Left lung (tissue), 10 donors: ENCODE data around the gene TMC3. TPM values are rescaled to one million over a fixed set of nuclear protein-coding genes. Genes with fewer than 3 reads are reported as not detected.

Source experiments
- ATAC-seq: fragments of 200-7000 bp; cut with Tn5 transposase; one replicate; pipeline ENCODE4 v1.9.1; 2020; ENCODE audit warnings: moderate library complexity
- DNase-seq, 4 donors: peaks; one replicate each; pipeline ENCODE4 v3.0.0-alpha.2; 2013 to 2020
- H3K27ac ChIP-seq, 2 donors: fragments of 200-600 bp; sonication (generic) in 1 of 2; one replicate each; pipeline versions ENCODE4 v1.5.0 to v1.8.0; 2020 to 2021
- H3K27me3 ChIP-seq, 2 donors: fragments of 200-600 bp; sonication (generic) in 1 of 2; one replicate each; pipeline versions ENCODE4 v1.5.0 to v1.8.0; 2020 to 2021
- H3K36me3 ChIP-seq, 2 donors: fragments of 200-600 bp; sonication (generic) in 1 of 2; one replicate each; pipeline versions ENCODE4 v1.5.0 to v1.8.0; 2020 to 2021
- H3K4me1 ChIP-seq, 2 donors: fragments of 200-600 bp; one replicate each; pipeline ENCODE4 v1.8.0; 2021
- H3K4me3 ChIP-seq, 2 donors: fragments of 200-600 bp; sonication (generic) in 1 of 2; one replicate each; pipeline versions ENCODE4 v1.5.0 to v1.8.0; 2020 to 2021; ENCODE audit warnings: mild to moderate bottlenecking in 1 of 2
- H3K9me3 ChIP-seq, 2 donors: fragments of 200-600 bp; sonication (generic) in 1 of 2; one replicate each; pipeline versions ENCODE4 v1.5.0 to v1.8.0; 2020 to 2021
- intact Hi-C, 2 donors: fragments of 100-400 bp; cut with DNase I; formaldehyde crosslinking; loops; one replicate each; pipeline versions ENCODE4 v1.11.2 to v1.14.2; 2022
- polyA plus RNA-seq, 6 donors: library from polyadenylated mRNA; unstranded; fragments of 120-200 nt; gene quantifications; one replicate each; pipeline ENCODE4 v1.2.1, GENCODE V29; 2013; ENCODE audit not compliant: insufficient read length in 6 of 6
- total RNA-seq, 2 donors: library from RNA; stranded (reverse); fragmentation: NEBNext Ultra II Directional; extraction: Animal tissue kit (Norgen Biotek cat#: 25700); gene quantifications; one replicate each; pipeline ENCODE4 v1.2.1, GENCODE V29; 2021
- TF ChIP-seq, protein P1 (sequence below), 2 donors: fragments of 200-600 bp; sonication (generic) in 1 of 2; IDR thresholded peaks; one replicate each; pipeline versions ENCODE4 v1.5.0 to v1.8.0; 2021; ENCODE audit warnings: antibody characterized with exemption in 2 of 2
- donor health status: DM: no; HTN: yes; CAD: no.
- donor health status: DM: no; HTN: no; CAD: no.

TMC3 gene
- total and polyA plus RNA-seq, 8 donors = 0.14 to 0.31 (median 0.25) TPM; not detected in 2

DNA sequence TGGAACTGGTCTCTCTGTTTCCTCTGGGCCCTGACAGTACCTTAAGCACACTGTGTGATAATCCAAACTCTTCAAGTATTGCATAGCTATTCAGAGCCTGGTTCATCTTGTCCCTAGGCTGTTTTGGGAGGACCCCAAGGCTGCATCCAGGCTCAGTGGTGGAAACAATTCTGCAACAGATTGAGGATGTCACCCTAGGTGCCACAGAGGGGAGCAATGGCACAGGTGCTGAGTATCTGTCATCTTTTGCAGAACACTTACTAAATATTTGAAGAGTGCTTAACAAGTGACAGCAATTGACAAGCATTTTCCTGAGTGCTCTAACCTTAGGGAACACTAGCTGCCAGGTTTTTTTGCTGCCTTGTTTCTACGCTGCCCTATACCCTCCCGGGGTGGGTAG lies 77.8 kb downstream of the TMC3 start:
- H3K9me3 ChIP-seq = no peaks in the 10 kb centered on the region
- intact Hi-C loops = no loop called here
- peaks cover 4 to 90% of the 10 kb centered on the region in 2 donors for H3K4me1 ChIP-seq
- TF ChIP-seq, protein P1, sequence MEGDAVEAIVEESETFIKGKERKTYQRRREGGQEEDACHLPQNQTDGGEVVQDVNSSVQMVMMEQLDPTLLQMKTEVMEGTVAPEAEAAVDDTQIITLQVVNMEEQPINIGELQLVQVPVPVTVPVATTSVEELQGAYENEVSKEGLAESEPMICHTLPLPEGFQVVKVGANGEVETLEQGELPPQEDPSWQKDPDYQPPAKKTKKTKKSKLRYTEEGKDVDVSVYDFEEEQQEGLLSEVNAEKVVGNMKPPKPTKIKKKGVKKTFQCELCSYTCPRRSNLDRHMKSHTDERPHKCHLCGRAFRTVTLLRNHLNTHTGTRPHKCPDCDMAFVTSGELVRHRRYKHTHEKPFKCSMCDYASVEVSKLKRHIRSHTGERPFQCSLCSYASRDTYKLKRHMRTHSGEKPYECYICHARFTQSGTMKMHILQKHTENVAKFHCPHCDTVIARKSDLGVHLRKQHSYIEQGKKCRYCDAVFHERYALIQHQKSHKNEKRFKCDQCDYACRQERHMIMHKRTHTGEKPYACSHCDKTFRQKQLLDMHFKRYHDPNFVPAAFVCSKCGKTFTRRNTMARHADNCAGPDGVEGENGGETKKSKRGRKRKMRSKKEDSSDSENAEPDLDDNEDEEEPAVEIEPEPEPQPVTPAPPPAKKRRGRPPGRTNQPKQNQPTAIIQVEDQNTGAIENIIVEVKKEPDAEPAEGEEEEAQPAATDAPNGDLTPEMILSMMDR (IDR thresholded peaks at IDR 0.05) = no peak
- peaks cover 0 to 13% of the 10 kb centered on the region in 2 donors for H3K36me3 ChIP-seq
- peak overlapping the region; percentile 81 to 85 for H3K27ac ChIP-seq
- DNase-seq (no peak), ATAC-seq (no peak)
- H3K4me3 ChIP-seq = no peak overlapping the region
- no peaks in the 10 kb centered on the region for H3K27me3 ChIP-seq

DNA sequence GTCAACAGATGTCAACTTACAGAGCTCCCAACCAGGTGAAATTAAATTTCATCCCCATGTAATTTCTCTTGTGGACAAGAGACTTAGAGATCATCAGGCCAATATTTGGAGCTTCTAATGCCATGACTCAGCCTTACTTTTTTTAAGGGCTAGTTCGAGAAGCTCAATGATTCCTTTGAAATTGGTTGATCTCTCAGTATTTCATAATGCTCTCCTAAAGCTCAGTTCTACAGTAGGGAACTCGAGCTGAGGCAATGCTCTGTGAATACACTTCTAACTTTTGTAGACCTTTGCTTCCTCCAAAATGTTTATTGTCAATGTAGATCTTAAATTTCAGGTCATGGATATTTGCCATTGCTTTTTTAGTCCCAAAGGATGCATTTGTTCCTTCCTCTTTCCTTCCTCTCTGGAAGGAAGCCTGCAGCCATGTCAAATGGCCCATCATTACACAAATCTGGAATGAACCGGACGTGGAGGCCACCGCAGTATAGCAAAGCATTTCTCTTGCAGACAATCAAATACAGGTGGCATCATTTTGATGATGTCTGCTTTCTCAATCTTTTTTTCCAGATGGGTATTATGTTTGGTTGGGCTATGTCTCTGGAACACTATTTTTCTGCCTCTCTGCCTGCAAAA lies 78.4 kb downstream of the TMC3 start:
- TF ChIP-seq, protein P1 (IDR thresholded peaks at IDR 0.05) = no peak
- peaks cover 0 to 12% of the 10 kb centered on the region in 2 donors for H3K36me3 ChIP-seq
- peak overlapping the region; percentile 1 to 85 for H3K27ac ChIP-seq
- H3K4me3 ChIP-seq = no peak overlapping the region
- intact Hi-C loops = no loop called here
- ATAC-seq = no peak
- no peak for DNase-seq
- H3K4me1 ChIP-seq = peaks cover 4 to 84% of the 10 kb centered on the region in 2 donors
- H3K9me3 ChIP-seq = no peaks in the 10 kb centered on the region
- H3K27me3 ChIP-seq = no peaks in the 10 kb centered on the region

DNA sequence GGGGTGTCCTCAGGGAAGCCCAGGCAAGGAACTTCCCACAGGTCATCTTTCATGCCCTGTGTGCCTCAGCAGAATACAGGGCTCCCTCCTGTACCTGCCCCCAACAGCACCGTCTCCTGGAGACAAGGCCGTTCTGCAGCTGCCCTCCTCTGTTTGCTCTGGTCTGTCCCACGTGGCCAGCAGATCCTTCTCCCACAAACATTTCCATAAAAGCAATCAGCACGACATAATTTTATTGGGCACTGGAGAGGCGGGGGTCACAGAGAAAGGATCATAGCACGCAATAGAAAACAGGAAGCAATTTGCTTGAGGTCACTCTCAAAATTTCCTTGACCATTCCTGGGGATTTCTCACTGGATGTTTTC lies 79.5 kb downstream of the TMC3 start:
- TF ChIP-seq, protein P1 (IDR thresholded peaks at IDR 0.05) = no peak
- no peak for DNase-seq
- H3K4me3 ChIP-seq = no peak overlapping the region
- ATAC-seq = no peak
- intact Hi-C loops = no loop called here
- H3K27me3 ChIP-seq = no peaks in the 10 kb centered on the region
- peaks cover 4 to 73% of the 10 kb centered on the region in 2 donors for H3K4me1 ChIP-seq
- peaks cover 0 to 6% of the 10 kb centered on the region in 2 donors for H3K36me3 ChIP-seq
- H3K9me3 ChIP-seq = no peaks in the 10 kb centered on the region
- peak overlapping the region; percentile 27 to 85 for H3K27ac ChIP-seq

DNA sequence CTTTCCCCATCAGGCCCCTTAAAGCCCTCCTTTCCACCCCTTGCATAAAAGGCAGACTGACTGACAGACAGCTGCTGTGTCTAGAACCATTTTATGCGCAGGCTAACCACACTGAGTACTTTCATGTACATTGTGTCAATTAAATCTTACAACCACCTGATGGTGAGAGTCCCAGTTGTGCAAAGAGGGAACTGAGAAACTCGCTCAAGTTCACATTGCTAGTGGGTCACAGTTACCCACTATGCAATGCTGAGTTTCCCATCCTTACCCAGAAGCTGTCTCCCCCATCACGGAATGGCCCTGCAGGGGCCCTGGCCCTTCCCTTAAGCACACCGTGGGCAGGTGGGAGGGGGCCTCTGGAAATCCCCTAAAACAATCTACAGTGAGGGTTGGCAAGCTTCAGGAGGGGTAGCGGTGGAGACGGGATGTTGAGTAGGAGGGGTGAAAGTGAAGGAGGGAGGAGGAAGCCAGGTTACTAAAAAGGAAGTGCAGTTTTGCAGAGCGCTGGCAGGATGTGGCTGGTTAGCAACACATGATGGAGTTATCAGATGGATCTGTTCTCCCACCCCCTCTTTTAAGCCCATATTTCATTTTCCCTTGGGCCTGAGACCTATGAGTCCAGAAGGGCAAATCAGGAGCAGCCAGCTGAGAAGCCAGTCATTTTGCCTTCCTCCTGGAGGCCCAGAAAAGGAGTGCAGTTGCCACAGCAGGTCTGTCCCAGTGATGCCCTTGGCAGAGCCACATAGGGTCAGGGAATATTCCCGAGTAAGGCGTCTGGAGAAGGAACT lies 80.1 kb downstream of the TMC3 start:
- H3K4me3 ChIP-seq = peak overlapping the region in 1 of 2 donors; percentile 6
- intact Hi-C loops = no loop called here
- H3K9me3 ChIP-seq = no peaks in the 10 kb centered on the region
- TF ChIP-seq, protein P1 (IDR thresholded peaks at IDR 0.05) = no peak
- no peak for DNase-seq
- ATAC-seq = peak; percentile 33
- peaks cover 4 to 67% of the 10 kb centered on the region in 2 donors for H3K4me1 ChIP-seq
- H3K27me3 ChIP-seq = no peaks in the 10 kb centered on the region
- peaks cover 0 to 6% of the 10 kb centered on the region in 2 donors for H3K36me3 ChIP-seq
- peak overlapping the region; percentile 27 to 85 for H3K27ac ChIP-seq

DNA sequence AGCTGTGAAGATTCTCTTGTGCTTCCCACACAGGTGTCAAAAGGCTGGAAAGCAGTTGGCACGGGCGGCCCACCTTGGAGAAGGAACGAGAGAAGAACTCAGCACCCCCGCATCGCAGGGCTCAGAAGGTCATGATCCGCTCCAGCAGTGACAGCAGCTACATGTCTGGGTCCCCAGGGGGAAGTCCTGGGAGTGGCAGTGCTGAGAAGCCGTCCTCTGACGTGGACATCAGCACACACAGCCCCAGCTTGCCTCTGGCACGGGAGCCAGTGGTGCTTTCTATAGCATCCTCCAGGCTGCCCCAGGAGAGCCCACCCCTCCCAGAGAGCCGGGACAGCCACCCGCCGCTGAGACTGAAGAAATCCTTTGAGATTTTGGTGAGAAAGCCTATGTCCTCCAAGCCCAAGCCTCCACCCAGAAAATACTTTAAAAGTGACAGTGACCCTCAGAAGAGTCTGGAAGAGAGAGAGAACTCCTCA lies 81.5 kb downstream of the TMC3 start:
- Histone ChIP-seq H3K36me3 (peaks cover 0 to 6% of the 10 kb centered on the region in 2 donors), H3K4me1 (peaks cover 4 to 54% of the 10 kb centered on the region in 2 donors), H3K4me3 (no peak overlapping the region), H3K27ac (peak overlapping the region in 1 of 2 donors; percentile 85), H3K9me3 (no peaks in the 10 kb centered on the region), H3K27me3 (no peaks in the 10 kb centered on the region)
- no peak for ATAC-seq
- intact Hi-C loops = no loop called here
- TF ChIP-seq, protein P1 (IDR thresholded peaks at IDR 0.05) = no peak
- no peak for DNase-seq
